Measurements from ENCODE around the gene METTL2B. TPM values are rescaled to one million over a fixed set of nuclear protein-coding genes. Genes with fewer than 3 reads are reported as not detected.
A peak's percentile ranks its signal among the peaks of the same experiment; 100 is the strongest.

Gene METTL2B
- total and polyA plus RNA-seq, 2 of the 13 experiments (the other 11 are each of a cell fraction or from before 2014, with no cell fraction given): 15.5 to 33.1 TPM

DNA sequence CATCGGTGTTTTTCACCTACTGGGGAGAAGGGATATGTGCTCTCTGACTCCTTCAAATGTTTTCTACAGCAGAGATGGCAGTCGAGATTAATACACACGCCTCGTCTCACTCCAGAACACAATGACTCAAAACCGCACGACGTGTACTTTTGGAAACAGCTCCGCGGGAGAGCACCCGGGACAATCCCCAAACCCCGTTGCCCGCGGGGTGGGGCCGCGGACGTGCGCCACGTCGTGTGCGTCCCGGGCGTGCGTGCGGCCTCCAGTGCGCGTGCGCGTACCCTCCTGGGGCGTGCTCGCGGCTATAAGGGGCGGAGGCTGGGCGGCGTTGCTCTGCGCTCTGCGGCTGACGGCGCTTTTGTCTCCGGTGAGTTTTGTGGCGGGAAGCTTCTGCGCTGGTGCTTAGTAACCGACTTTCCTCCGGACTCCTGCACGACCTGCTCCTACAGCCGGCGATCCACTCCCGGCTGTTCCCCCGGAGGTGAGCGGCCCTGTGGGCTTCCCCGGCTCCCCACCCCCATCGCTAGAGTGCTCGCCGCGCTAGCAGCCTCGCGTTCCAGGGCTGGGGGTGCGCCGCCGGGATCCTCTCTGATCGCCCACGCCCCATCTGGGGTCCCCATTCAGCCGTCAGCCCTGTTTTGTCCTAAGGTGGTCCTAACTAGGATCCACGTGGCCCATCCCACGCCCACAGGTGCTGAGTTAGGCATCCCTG, 20.8 kb upstream of the METTL2B start, which contains the start of gene HILPDA (continued):
- TF ChIP-seq, protein P1, sequence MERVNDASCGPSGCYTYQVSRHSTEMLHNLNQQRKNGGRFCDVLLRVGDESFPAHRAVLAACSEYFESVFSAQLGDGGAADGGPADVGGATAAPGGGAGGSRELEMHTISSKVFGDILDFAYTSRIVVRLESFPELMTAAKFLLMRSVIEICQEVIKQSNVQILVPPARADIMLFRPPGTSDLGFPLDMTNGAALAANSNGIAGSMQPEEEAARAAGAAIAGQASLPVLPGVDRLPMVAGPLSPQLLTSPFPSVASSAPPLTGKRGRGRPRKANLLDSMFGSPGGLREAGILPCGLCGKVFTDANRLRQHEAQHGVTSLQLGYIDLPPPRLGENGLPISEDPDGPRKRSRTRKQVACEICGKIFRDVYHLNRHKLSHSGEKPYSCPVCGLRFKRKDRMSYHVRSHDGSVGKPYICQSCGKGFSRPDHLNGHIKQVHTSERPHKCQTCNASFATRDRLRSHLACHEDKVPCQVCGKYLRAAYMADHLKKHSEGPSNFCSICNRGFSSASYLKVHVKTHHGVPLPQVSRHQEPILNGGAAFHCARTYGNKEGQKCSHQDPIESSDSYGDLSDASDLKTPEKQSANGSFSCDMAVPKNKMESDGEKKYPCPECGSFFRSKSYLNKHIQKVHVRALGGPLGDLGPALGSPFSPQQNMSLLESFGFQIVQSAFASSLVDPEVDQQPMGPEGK (CRISPR knock-in tag; IDR thresholded peaks at IDR 0.05): peak; percentile 80; the same call in 1 of the 2 replicates
- no peak for TF ChIP-seq ZFP36 (IDR thresholded peaks at IDR 0.05; ENCODE audit: borderline replicate concordance, low read depth, low read length, partially characterized antibody)
- no peak for TF ChIP-seq ZSCAN12 (CRISPR knock-in tag; IDR thresholded peaks at IDR 0.05)
- TF ChIP-seq KDM5B (CRISPR knock-in tag; IDR thresholded peaks at IDR 0.05; ENCODE audit: borderline replicate concordance): peak; percentile 79
- TF ChIP-seq ONECUT2 (CRISPR knock-in tag; IDR thresholded peaks at IDR 0.05): no peak
- no peak for TF ChIP-seq ELF4 (CRISPR knock-in tag; IDR thresholded peaks at IDR 0.05; ENCODE audit: borderline replicate concordance)
- TF ChIP-seq TAF15 (IDR thresholded peaks at IDR 0.05; ENCODE audit: low read depth, low read length, poor library complexity, severe bottlenecking): no peak
- TF ChIP-seq ZSCAN25 (CRISPR knock-in tag; IDR thresholded peaks at IDR 0.05): no peak
- TF ChIP-seq ZNF343 (CRISPR knock-in tag; IDR thresholded peaks at IDR 0.05): 0 out of 2 replicates have a peak, but pooled peaks have one; percentile 23
- TF ChIP-seq, protein P2, sequence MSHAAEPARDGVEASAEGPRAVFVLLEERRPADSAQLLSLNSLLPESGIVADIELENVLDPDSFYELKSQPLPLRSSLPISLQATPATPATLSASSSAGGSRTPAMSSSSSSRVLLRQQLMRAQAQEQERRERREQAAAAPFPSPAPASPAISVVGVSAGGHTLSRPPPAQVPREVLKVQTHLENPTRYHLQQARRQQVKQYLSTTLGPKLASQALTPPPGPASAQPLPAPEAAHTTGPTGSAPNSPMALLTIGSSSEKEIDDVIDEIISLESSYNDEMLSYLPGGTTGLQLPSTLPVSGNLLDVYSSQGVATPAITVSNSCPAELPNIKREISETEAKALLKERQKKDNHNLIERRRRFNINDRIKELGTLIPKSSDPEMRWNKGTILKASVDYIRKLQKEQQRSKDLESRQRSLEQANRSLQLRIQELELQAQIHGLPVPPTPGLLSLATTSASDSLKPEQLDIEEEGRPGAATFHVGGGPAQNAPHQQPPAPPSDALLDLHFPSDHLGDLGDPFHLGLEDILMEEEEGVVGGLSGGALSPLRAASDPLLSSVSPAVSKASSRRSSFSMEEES (CRISPR knock-in tag; IDR thresholded peaks at IDR 0.05): peak; percentile 25; the same call in 1 of the 2 replicates
- no peak; the same call in 1 of the 2 replicates for TF ChIP-seq ZFP90 (CRISPR knock-in tag; IDR thresholded peaks at IDR 0.05; ENCODE audit: borderline replicate concordance)
- TF ChIP-seq GATAD2A (CRISPR knock-in tag; IDR thresholded peaks at IDR 0.05): no peak
- peak; percentile 67 for TF ChIP-seq ZSCAN31 (CRISPR knock-in tag; IDR thresholded peaks at IDR 0.05; ENCODE audit: low read depth)
- no peak for TF ChIP-seq ZNF569 (CRISPR knock-in tag; IDR thresholded peaks at IDR 0.05; ENCODE audit: borderline replicate concordance)
- no peak for TF ChIP-seq GABPA (IDR thresholded peaks at IDR 0.05; ENCODE audit: low read depth, low read length)
- TF ChIP-seq GABPA (CRISPR knock-in tag; IDR thresholded peaks at IDR 0.05; ENCODE audit: low read depth): no peak
- TF ChIP-seq, protein P3, sequence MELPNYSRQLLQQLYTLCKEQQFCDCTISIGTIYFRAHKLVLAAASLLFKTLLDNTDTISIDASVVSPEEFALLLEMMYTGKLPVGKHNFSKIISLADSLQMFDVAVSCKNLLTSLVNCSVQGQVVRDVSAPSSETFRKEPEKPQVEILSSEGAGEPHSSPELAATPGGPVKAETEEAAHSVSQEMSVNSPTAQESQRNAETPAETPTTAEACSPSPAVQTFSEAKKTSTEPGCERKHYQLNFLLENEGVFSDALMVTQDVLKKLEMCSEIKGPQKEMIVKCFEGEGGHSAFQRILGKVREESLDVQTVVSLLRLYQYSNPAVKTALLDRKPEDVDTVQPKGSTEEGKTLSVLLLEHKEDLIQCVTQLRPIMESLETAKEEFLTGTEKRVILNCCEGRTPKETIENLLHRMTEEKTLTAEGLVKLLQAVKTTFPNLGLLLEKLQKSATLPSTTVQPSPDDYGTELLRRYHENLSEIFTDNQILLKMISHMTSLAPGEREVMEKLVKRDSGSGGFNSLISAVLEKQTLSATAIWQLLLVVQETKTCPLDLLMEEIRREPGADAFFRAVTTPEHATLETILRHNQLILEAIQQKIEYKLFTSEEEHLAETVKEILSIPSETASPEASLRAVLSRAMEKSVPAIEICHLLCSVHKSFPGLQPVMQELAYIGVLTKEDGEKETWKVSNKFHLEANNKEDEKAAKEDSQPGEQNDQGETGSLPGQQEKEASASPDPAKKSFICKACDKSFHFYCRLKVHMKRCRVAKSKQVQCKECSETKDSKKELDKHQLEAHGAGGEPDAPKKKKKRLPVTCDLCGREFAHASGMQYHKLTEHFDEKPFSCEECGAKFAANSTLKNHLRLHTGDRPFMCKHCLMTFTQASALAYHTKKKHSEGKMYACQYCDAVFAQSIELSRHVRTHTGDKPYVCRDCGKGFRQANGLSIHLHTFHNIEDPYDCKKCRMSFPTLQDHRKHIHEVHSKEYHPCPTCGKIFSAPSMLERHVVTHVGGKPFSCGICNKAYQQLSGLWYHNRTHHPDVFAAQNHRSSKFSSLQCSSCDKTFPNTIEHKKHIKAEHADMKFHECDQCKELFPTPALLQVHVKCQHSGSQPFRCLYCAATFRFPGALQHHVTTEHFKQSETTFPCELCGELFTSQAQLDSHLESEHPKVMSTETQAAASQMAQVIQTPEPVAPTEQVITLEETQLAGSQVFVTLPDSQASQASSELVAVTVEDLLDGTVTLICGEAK (IDR thresholded peaks at IDR 0.05): no peak
- TF ChIP-seq, protein P3 (CRISPR knock-in tag; IDR thresholded peaks at IDR 0.05): peak; percentile 69; the same call in 1 of the 2 replicates
